ENCODE results near the gene BROX.

Gene BROX

GRCh38 chr1:222772996-222773379 lies 60.6 kb downstream of the BROX start:
- DNase-seq (ENCODE audit: low read depth, low spot score) = no peak

DNA sequence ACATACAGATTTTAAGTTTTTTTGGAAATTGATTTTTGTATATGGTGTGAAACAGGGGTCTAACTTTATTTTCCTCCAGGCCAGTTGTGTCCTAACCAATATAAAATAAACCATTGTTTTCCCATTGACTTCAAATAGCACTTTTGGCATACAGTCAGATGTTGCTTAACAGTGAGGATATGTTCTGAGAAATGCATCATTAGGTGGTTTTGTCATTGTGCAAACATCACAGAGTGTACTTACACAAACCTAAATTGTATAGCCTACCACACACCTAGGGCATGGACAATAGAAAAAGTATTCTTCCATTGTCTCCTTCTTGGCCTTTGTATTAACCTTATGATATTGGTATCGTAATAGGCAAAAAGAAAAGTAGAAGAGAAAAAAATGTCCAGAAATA lies 65.1 kb downstream of the BROX start:
- DNase-seq (ENCODE audit: low read depth, low spot score) = no peak

GRCh38 chr1:222777977-222778376 lies 65.6 kb downstream of the BROX start:
- DNase-seq (ENCODE audit: low read depth, low spot score) = no peak

DNA sequence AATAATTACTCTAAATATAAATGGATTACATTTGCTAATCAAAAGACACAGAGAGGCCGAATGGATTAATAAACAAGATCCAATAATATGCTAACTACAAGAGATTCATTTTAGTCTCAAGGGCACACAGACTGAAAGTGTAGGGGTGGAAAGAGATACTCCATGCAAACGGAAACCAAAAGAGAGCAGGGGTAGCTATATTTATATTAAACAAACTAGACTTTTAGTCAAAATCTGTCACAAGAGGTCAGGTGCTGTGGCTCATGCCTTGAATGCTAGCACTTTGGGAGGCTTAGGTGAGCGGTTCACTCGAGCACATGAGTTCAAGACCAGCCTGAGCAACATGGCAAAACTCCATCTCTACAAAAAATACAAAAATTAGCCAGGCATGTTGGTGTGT lies 68.9 kb downstream of the BROX start:
- DNase-seq (ENCODE audit: low read depth, low spot score) = no peak

GRCh38 chr1:222783051-222783450 lies 70.7 kb downstream of the BROX start:
- no peak for DNase-seq (ENCODE audit: low read depth, low spot score)

DNA sequence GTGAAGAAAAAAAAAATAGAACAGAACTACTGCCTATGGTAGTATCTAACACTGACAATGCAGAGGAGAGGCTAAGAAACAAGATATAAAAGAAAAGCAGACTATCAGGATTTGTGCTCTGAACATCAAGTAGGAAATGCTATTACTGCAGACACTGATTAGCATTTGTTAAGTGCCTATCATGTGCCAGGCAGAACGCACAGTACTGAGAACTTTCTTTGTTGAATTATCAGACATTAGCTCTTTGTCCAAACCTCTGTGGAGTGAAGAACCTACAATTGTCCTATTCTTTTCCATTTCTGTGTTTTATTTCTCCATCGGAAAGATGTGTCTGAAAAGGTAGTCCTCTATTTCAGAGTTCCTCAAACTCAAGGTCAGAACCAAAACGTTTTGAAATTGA lies 72.0 kb downstream of the BROX start:
- no peak for DNase-seq (ENCODE audit: low read depth, low spot score)

All from smooth muscle cell of the brain vasculature (primary cell).